Dermis microvascular lymphatic vessel endothelial cell (primary cell): ENCODE results near the gene KLC4. TPM values are rescaled to one million over a fixed set of nuclear protein-coding genes. Genes with fewer than 3 reads are reported as not detected.
"Not testable (repeated sequence)": the region's sequence is repeated elsewhere in the genome, so short reads cannot be mapped to it uniquely, and the experiment has no call there.

Experiments
- DNase-seq, 2 donors: peaks; one replicate each; pipeline versions ENCODE4 v3.0.0 to v3.0.0-alpha.2; 2010; ENCODE audit warnings: low read depth in 2 of 2
- total RNA-seq: library from RNA; depleted of rRNA; stranded (reverse); fragments of >200 nt; gene quantifications from 2 replicates; pipeline ENCODE4 v1.2.1, GENCODE V29; 2014

The KLC4 gene
- total RNA-seq, 1 donor from 2014 or later = 14.2 TPM

DNA sequence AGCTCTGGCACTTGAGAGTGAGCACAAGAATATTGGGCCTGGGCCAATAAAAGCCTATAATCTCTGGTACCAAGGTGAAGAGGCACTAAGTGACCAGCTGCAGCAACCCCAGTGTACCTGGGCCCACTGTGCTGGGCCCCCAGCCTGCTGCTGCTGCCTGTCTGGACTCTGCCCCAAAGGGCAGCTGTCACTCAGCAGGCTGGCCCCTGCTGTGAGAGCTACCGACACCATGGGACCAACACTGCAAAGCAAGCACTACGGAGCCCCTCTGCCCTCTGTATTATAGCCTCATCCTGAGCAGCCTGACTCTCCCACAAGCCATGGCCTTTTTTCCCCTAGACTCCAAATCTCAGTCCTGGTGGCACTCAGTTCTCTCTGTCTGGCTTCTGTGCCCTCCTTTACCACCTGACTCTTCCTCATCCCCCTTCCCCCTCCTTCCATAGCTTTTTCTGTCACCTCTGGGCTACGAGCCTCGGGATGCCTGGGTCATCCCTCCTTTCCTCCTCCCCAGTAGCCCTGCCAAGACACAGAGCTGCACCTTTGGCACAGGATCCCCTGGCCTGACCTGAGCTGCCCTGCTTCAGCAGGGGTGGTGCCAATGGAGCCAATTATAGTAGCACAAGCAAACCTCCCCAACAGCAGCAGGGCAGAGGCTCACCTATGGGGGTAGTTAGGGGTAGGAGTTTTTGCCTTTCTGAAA lies 23.8 kb upstream of the KLC4 start:
- no peak for DNase-seq

DNA sequence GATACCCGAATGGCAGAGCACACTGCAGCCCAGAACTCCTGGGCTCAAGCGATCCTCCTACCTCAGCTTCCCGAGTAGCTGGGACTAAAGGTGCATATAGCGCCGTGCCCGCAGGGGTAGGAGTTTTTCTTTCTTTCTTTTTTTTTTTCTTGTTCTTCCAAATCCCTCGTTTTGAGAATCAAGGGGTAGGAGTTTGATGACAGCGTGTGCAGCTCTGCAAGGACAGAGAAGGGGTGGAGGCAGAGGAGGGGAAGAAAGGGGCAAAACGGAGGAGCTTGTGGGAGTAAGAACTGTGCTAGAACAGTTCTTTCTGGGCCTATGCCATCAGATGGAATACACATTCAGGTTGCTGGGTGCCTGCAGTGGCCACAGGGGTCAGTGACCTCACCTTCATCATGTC lies 22.7 kb upstream of the KLC4 start:
- DNase-seq = no peak

DNA sequence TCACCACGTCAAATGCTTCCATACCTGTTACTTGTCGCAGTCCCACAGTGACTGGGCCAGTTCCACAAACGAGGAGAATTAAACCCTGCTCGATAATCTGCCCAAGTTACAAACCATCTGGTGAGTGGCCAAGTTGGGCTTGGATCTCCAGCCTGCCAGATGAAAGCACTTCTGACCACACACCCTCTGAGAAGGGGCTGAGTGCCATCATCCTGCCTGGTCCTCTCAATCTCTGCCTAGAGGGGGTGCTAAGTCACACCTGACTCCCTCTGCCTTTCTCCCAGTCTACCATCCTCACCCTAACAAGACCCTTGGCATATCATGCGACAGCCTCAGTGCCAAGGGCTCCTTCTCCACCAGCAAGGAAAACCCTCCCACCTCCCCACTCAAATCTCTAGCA lies 22.2 kb upstream of the KLC4 start:
- no peak for DNase-seq

DNA sequence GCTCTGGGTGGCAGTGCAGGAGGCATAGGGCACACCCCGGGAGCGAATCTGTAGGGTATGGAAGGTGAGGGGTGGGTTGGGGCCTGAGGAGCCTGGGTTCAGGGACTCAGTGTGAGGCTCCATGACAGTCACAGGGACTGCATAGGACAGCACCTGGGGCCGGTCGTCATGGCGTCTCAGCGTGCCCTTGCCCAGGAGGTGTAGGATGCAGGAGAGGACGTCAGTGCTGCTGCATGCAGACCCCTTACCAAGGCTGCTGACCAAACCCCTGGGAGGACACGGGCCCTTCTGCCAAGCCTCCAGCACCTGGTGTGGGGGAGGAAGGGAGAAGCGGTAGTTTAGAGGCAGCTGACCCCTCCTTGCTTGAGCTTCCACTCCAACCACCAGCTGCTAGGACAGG lies 21.7 kb upstream of the KLC4 start:
- DNase-seq = no peak

DNA sequence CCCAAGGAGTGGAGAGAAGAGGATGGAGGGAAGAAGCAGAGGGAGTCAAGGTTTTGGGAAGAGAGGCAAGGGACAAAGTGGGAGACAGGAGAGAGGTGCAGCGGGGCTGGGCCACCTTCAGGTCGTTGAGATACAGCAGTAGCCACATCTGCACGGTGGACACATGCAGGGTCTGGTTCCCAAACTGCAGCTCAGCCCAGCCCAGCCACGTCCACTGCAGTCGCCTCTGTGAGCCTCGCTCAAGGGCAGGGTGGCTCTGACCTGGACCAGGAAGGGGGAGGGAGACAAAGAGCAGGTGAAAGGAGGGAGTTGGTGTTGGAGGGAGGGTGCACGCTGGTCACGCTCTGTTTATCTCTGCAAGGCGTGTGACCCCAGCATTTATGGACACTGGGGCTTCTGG lies 20.7 kb upstream of the KLC4 start:
- DNase-seq = no peak

DNA sequence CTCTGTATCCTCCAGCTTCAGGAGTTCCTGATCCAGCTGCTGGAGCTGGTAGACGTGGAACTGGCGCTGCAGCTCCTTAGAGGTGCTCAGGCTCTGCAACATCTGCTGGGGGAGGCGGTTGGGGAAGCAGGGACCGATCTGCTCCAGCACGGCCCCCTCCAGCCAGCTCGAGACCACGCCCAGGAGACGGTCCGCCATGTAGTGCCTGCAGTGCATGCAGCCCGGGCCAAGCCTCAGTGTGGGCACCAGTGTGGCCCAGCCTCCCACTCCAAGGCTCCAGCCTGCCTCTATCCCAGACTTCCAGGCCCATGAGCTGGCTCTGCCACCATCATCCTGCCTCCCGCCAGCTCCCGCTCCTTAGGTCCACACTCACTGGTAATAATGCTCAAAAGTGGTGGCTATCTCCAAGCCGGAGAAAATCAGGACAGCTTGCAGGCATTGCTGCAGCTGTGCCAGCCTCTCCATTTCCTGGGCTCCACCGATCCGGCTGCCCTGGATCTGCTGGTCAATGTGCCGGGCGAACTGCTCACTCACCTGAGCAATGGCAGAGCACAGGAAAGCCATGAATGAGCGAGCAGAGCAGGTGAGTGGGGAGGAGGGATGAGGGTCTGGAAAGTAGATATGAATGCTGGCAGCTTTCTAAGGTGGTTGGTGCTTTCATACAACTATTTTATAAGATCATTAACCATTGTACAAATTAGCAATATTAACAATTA lies 18.7 kb upstream of the KLC4 start:
- no peak for DNase-seq

DNA sequence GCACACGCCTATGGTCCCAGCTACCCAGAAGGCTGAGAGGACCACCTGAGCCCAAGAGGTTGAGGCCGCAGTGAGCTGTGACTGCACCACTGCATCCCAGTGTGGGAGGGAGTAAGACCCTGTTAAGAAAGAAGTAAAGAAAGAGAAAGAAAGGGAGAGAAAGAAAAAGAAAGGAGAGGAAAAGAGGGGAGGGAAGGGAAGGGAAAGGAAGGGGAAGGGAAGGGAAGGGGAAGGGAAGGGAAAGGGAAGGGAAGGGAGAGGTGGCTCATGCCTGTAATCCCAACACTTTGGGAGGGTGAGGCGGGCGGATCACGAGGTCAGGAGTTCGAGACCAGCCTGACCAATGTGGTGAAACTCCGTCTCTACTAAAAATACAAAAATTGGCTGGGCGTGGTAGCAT lies 18.0 kb upstream of the KLC4 start:
- not testable (repeated sequence) for DNase-seq

DNA sequence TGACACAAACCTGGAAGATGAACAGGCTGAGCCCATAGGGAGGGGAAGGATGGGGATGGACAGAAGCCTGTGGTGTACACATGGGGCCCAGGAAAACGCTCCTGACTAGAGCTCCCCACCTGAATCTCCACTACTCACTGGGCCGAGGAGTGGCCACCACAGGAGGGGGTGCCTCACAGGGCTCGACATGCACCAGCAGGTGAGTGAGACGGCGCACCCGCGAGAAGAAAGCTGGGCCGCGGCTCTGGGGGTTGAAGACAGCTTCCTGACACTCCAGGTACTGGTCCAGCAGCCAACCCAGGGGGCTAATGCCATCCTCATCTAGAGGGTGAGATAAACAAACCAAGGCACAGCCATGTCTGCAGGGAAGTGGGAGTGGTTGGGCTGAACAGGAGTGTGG lies 16.1 kb upstream of the KLC4 start:
- DNase-seq = no peak

DNA sequence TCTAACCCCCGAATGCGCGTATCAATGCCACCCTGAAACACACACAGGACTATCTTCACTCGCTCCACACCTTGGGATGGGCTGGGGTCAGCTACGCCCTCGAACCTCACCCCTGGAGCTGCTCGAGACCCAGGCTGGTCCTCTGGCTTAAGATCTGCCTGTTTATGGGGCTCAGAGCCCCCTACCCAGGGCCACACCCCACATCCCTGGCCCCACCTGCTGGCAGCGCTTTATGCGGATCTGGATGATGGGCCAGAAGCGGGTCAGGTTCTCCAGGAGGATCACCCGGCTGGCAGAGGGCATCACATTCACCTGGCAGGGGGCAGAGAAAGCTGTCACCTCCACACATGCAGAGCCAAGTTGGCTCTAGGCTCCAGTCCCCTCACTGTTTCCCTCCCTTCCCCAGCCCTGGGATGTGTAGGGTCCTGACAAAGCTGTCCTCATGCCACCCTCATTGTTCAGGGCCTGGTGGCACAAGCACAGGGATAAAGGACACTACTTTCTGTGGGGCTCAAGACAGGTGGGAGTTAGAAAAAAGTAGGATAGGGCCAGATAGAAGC lies 14.0 kb upstream of the KLC4 start:
- DNase-seq = no peak

DNA sequence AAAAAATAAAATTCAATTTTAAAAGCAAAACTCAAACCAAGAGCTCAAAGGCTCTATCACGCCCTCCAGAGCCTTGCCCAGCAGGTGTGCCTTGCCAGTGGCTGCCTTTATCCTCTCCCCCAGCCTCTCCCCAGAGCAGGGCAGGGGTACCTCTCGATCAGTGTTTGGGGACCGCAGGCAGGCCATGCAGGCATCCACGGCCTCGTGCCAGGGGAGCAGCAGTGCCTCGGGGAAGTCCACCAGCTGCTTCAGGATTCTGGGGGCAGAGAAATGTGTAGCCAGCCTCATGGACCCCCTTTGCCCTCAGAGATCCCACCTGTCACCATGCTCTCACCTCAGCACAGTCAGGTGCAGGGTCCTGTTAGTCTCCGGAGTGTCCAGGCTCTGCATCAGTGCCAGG lies 11.4 kb upstream of the KLC4 start:
- no peak for DNase-seq

DNA sequence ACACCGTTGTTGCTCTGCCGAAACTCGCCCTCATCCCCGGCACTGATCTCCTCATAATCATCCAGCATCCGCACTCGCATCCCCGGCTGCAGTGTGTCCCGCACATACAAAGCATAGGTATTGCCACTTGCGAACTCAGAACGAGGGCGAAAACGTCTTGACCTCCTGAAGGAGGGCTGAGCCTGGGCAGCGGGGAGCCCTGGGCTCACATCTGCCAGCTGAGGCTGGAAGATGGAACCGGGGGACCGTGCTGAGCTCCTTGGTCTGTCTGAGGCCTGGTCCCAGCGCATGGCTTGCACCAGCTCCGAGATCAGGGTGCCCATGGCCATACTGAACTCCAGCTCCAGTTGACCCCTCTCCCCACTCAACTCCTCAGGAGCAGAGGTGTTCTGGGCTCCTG lies 8.4 kb upstream of the KLC4 start:
- no peak for DNase-seq

DNA sequence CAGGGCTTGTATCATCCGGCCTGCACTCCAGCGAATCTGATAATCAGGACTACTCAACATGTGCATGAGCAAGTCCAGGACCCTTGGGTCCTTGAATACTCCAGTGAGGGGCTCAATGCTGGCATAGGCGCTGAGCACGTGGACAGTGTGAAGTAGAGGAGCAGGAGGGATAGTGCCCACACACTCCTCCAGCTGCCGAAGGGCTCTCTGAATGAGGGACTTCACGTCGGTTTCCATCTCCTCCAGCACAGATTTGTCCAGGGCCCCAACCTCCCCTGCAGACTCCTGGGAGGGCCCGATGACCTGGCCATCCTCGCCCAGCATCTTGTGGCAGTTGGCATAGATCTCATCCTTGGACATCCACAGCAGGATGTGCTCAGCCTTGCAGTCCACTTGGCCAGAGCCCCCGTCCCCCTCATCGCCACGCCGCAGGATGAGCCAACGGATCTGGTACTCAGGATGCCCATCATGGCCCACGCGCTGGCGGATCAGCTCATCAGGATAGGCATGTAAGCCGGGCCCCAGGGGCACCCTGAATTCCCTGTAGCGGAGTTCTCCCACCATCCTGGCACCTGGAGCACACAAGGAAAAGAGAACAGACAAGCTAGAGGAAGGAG lies 7.1 kb upstream of the KLC4 start:
- no peak for DNase-seq

DNA sequence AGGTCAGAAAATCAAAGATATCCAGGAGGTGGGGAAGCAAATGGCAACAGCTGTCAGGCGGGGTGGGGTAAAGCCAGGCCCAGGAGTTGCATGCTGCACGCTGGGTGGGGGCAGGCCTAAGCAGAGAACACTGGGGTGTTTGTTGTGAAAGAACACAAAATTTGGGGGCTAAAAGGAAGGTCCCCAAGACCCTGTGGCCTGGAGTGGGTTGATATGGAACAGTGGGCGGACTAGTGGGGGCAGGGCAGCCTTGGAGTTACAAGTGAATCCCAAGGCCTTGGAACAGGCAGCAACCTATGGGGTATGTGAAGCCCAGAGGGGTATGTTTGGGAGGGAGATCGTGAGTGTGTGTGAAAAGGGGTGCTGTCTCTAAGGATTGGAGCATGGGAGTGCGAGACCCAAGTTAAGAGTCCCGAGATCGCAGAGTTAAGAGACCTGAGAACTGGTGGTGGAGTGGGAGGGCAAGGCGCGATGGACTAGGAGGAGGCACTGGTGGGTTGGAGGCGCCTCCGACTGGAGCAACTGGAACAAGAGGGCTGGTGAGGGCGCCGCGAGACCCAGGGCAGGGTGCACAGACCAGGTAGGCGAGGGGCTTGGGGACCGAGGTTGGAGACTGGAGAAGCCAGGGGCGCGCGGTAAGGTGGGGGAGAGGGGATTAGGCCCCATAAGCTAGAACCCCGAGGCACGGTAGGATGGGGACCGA lies 6.4 kb upstream of the KLC4 start:
- peak in 1 of 2 donors; percentile 39 for DNase-seq

DNA sequence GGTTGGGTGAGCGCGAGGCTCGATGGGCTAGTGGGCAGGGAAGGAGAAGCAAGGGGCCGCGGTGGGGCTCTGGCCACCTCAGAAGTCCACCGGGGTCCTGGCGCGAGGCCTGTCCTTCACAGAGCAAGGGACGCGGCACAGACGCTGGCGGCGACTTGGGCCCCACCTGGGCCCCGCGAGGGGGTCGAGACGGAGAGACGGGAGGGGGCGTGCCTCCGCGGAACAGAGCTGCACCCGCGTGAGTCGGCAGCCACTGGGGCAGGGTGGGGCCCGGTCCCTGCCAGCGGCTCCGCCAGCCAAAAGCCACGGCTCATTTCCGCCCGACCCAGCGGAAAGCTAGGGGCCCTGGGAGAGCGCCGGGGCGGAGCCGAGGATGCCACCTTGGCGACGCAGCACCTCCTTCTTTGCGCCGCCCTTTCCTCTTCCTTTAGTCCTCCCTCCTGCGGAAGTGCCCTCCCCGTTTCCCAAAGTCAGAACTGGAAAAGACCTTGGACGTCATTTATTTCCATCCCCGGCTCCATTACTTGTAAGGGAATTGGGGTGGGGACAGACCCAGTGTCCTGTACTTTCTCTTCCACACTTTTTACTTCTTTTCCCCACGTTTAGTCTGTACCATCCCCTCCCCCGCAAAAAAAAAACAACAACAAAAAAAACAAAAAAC lies 5.8 kb upstream of the KLC4 start, which contains the start of gene CUL7:
TSS of gene CUL7 (minus strand) at position 307 of the 661 bp plus-strand sequence. CDS start 1,063 bp downstream, outside the sequence.
- peak; percentile 81 to 97 for DNase-seq

DNA sequence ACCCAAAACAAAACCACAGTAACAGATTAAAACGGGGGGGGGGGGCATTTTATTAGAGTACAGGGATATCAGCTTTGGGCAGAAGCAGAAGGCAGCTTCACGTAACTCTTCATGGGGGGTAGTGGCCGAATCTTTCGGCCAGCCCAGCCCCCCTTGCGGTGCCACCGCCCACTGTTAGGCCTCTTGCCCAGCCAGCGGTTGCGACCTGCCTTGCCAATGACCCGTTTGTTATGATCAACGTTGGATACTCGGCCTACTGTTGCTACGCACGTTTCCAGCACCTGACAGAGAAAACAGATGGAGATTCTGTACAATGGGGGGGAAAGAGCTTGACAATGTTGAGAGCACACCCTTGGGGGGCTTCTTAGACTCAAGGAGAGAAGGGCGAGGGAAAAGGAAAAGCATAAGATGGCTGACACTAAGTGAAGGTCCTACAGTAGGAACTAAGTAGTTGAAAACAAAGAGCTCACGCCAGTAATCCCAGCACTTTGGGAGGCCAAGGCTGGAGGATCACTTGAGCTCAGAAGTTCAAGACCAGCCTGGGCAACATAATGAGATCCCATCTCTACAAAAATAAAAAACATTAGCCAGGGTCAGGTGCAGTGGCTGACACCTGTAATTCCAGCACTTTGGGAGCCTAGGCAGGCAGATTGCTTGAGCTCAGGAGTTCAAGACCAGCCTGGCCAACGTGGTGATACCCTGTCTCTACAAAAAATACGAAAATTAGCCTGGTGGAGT lies 5.1 kb upstream of the KLC4 start:
- peak; percentile 35 to 76 for DNase-seq

DNA sequence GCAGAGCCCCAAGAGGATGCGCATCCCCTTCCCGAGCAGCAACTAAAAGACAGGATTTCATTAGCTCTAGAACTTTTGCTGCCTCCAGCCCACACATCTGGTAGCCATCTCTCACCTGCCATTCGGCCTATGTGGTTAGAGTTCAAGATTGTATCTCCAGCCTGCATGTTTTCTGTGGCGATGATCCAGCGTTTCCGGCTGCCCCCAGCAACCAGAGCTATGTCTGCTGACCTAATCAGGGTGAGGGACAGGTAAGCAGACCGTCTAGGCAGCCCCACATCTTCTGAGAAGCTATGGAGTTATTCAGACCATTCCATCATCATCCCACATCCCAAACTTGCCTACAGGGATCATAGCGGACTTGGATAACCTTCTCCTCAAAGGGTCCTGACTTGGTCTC lies 3.5 kb upstream of the KLC4 start:
- no peak for DNase-seq

DNA sequence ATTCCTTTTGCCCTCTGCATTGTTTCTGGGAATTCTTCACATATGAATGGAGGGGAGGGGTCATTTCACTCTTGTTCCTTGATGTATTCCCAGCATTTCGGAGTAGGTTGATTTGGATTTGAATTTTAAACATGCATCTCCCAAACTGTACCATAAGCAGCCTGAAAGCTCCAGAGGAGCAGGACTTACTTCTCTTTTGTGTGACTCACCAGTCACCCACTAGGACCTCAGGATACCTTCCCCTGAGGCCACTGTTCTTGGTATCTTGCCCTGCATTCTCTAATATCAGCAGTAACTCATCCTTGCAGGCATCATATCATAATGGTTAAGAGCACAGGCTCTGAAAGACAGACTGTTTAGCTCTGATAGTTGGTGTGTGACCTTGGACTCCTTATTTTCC lies 900 bp upstream of the KLC4 start:
- DNase-seq = no peak

DNA sequence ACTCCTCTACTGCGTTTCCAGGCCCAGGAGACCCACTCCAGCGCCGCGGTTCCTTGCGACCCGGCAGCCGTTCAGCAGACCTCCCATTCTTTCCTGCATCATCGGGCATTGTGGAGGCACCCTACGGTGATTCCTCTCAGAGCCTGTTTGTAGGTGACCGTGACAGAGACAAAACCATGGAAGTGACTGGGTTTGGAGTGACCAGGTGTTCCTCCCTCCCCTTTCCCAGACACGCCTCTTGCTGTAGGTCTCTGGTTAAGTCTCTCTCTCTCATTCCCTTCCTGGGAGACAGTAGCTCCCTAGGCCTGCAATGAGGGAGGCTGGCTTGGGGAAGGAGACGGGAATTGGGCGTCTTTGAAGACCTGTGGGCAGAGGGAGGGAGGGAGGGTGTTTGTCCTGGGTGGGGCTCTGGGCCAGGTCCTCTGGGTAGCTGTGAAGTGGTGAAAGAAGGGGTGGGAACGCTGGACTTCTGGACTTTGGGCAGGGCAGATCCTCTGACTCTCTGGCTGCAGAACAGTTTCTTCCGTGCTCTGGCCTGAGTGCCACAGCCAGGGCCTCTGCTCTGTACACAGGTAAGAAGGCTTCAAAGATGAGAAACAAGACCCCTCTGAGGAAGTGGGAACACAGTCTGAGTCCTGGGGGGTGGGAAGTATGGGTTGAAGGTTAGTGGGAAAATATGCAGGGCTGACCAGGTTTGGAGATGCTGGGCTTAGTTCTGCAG lies 763 bp downstream of the KLC4 start:
- DNase-seq = no peak

DNA sequence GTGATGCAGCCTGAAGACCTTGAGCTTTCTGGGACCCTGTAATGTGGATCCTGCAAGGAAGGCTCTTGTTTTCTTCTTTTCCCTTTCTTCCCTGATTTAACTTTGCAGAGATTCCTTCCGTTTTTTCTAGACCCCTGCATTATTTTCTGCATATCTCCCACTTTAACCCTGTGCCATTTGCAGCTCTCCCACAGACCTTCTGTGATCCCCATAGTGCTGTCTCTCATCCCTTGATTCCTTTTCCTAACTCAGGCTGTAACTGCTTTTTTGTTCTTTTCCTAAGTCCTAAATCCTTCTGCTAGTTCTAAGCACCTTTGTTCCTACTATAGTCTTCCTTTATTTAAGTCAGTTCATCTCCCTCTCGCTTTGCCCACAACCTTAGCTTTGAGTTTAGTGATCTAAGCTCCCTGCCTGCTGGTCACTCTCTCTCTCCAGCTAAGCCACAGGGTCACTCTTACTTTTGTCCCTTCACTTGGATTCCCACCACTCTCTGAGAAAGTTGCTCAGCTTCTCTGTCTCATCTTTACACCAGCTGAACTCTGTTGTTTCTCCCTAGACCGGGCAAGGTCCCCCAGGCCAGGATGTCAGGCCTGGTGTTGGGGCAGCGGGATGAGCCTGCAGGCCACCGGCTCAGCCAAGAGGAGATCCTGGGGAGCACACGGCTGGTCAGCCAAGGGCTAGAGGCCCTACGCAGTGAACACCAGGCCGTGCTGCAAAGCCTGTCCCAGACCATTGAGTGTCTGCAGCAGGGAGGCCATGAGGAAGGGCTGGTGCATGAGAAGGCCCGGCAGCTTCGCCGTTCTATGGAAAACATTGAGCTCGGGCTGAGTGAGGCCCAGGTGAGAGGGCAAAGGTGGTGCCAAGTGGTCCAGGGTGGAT lies 1.6 kb downstream of the KLC4 start:
- DNase-seq = no peak
